Measurements from ENCODE around the gene RETREG2. TPM values are rescaled to one million over a fixed set of nuclear protein-coding genes. Genes with fewer than 3 reads are reported as not detected.

Gene RETREG2
- polyA plus RNA-seq, 2 donors, result 28.4 to 38.6 TPM

DNA sequence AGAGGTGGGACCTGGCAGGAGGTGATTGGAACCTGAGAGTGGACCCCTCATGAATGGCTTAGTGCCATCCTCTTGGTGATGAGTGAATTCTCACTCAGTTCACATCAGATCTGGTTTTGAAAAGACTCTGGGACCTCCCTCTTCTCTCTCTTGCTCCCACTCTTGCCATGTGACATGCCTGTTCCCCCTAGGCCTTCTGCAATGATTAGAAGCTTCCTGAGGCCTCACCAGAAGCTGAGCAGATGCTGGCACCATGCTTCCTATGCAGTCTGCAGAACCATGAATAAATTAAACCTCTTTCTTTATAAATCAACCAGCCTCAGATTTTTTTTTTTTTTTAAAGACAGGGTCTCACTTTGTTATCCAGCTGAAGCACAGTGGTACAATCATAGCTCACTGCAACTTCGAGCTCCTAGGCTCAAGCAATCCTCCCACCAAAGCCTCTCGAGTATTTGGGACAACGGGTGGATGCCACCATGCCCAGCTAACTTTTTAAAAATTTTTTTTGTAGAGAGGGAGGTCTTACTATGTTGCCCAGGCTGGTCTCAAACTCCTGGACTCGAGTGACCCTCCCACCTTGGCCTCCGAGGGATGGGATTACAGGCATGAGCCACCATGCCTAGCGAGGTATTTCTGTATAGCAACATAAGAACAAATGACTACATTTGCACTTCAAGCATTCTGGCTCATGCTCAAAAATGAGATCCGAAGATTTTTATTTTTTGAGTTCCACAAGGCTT is 26.5 kb downstream of the RETREG2 start:
- no peak overlapping the region for H3K27ac ChIP-seq (ENCODE audit: low read depth in 2 of 2, low read length in 1 of 2)
- no peaks in the 10 kb centered on the region for H3K9me3 ChIP-seq (ENCODE audit: control insufficient read depth in 2 of 2, insufficient read depth in 1 of 2, low read depth in 1 of 2, low read length in 1 of 2)
- 92 to 93% methylated on average over 7 of the region's 7 CpGs for WGBS, 2 donors
- no peak overlapping the region for H3K4me3 ChIP-seq (ENCODE audit: low read depth in 1 of 2, low read length in 2 of 2)
- H3K36me3 ChIP-seq (ENCODE audit: control insufficient read depth in 2 of 2, insufficient read depth in 2 of 2, low read length in 1 of 2), result peaks cover 0 to 13% of the 10 kb centered on the region in 2 donors
- H3K4me1 ChIP-seq (ENCODE audit: control insufficient read depth in 2 of 2, insufficient read depth in 2 of 2, low read length in 1 of 2), result peaks cover 0 to 13% of the 10 kb centered on the region in 2 donors
- H3K27me3 ChIP-seq (ENCODE audit: control insufficient read depth in 1 of 2, insufficient read depth in 2 of 2, low read length in 2 of 2), result no peaks in the 10 kb centered on the region

DNA sequence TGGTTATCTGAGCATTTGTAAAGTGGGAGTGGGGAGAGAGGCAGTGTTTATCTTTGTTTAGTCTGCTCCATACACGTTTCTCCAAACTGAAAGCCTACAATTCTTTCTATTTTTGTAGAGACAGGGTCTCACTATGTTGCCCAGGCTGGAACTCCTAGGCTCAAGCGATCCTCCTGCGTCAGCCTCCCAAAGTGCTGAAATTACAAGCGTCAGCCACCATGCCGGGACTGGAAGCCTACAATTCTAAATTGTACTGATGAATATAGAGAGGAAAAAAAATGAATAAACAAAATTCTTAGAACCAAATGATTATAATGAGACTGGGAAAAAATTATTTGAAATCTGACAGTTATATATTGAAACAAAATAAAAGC is 27.1 kb downstream of the RETREG2 start:
- H3K4me1 ChIP-seq (ENCODE audit: control insufficient read depth in 2 of 2, insufficient read depth in 2 of 2, low read length in 1 of 2), result peaks cover 0 to 13% of the 10 kb centered on the region in 2 donors
- no peak overlapping the region for H3K27ac ChIP-seq (ENCODE audit: low read depth in 2 of 2, low read length in 1 of 2)
- no peaks in the 10 kb centered on the region for H3K27me3 ChIP-seq (ENCODE audit: control insufficient read depth in 1 of 2, insufficient read depth in 2 of 2, low read length in 2 of 2)
- 85 to 86% methylated on average over 5 of the region's 5 CpGs for WGBS, 2 donors
- H3K9me3 ChIP-seq (ENCODE audit: control insufficient read depth in 2 of 2, insufficient read depth in 1 of 2, low read depth in 1 of 2, low read length in 1 of 2), result no peaks in the 10 kb centered on the region
- no peak overlapping the region for H3K4me3 ChIP-seq (ENCODE audit: low read depth in 1 of 2, low read length in 2 of 2)
- H3K36me3 ChIP-seq (ENCODE audit: control insufficient read depth in 2 of 2, insufficient read depth in 2 of 2, low read length in 1 of 2), result peaks cover 0 to 17% of the 10 kb centered on the region in 2 donors

DNA sequence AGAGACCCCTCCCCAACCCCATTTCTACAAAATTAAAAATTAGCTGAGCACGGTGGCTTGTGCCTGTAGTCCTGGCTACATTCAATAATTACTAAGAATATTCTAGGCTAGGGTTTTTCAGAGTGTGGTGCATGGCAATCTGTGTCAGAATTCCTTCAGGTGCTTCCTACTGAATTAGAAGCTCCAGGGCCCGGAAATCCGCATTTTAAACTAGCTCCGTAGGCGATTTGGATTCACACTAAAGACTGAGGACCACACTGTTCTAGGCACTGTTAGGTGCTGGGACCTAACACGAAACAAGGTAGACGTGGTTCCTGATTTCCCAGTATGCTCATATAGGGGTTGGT is 27.9 kb downstream of the RETREG2 start:
- 15 to 16% methylated on average over 7 of the region's 7 CpGs for WGBS, 2 donors
- Histone ChIP-seq H3K4me3 (ENCODE audit: low read depth in 1 of 2, low read length in 2 of 2) (peak overlapping the region; percentile 71 to 75), H3K4me1 (ENCODE audit: control insufficient read depth in 2 of 2, insufficient read depth in 2 of 2, low read length in 1 of 2) (peaks cover 0 to 13% of the 10 kb centered on the region in 2 donors), H3K9me3 (ENCODE audit: control insufficient read depth in 2 of 2, insufficient read depth in 1 of 2, low read depth in 1 of 2, low read length in 1 of 2) (no peaks in the 10 kb centered on the region), H3K27ac (ENCODE audit: low read depth in 2 of 2, low read length in 1 of 2) (peak overlapping the region; percentile 98), H3K36me3 (ENCODE audit: control insufficient read depth in 2 of 2, insufficient read depth in 2 of 2, low read length in 1 of 2) (peaks cover 4 to 25% of the 10 kb centered on the region in 2 donors), H3K27me3 (ENCODE audit: control insufficient read depth in 1 of 2, insufficient read depth in 2 of 2, low read length in 2 of 2) (no peaks in the 10 kb centered on the region)

DNA sequence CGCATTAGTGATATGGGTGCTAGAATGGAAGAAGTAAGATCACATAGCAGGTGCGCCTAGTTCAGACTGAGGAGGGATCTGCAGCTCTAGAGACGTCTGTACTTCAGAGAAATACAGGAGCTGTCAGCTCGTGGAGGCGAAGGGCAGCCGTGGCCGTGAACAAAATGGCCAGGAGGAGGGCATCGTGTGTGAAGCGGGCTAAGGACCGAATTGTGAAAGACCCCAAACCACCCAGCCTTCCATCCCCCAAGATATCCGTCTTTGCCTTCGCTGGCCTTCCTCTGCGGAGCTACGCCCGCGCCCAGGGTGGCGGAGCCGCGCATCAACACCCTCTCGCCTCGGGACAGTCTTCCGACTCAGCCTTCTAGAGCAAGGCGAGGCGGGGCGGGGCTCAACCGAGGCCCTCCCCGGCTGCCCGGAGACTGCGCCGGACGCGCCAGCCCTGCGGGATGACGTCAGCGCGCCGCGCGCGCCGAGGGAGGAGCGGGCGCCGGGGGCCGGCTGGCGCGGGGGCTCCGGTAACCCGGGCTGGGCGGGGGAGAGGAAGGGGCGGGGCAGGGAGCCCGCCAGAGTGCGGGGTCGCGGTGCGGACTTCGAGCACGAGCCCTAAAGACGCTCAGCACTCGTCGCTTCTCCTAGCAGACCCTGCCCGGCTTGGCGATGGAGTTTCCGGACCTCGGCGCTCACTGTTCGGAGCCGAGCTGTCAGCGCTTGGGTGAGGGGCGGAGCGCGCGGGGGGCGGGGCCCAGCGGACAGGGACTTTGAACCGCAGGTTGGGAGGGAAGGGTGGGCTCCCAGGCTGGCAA is 28.5 kb downstream of the RETREG2 start, which contains the start of gene ZFAND2B:
ZFAND2B (plus strand) TSS at position 455 of the 806 bp plus-strand sequence; CDS start at position 661, 206 bp downstream.
- Histone ChIP-seq H3K4me3 (ENCODE audit: low read depth in 1 of 2, low read length in 2 of 2) (peak within 1 kb of the TSS; percentile 71 to 75), H3K9me3 (ENCODE audit: control insufficient read depth in 2 of 2, insufficient read depth in 1 of 2, low read depth in 1 of 2, low read length in 1 of 2) (no peaks in the 10 kb centered on the region), H3K36me3 (ENCODE audit: control insufficient read depth in 2 of 2, insufficient read depth in 2 of 2, low read length in 1 of 2) (peaks cover 5 to 27% of the 10 kb centered on the region in 2 donors), H3K27me3 (ENCODE audit: control insufficient read depth in 1 of 2, insufficient read depth in 2 of 2, low read length in 2 of 2) (no peaks in the 10 kb centered on the region), H3K27ac (ENCODE audit: low read depth in 2 of 2, low read length in 1 of 2) (peak within 1 kb of the TSS; percentile 98), H3K4me1 (ENCODE audit: control insufficient read depth in 2 of 2, insufficient read depth in 2 of 2, low read length in 1 of 2) (peaks cover 0 to 13% of the 10 kb centered on the region in 2 donors)
- WGBS, 2 donors, result 0 to 1% methylated on average over 47 to 76 of the region's 76 CpGs

DNA sequence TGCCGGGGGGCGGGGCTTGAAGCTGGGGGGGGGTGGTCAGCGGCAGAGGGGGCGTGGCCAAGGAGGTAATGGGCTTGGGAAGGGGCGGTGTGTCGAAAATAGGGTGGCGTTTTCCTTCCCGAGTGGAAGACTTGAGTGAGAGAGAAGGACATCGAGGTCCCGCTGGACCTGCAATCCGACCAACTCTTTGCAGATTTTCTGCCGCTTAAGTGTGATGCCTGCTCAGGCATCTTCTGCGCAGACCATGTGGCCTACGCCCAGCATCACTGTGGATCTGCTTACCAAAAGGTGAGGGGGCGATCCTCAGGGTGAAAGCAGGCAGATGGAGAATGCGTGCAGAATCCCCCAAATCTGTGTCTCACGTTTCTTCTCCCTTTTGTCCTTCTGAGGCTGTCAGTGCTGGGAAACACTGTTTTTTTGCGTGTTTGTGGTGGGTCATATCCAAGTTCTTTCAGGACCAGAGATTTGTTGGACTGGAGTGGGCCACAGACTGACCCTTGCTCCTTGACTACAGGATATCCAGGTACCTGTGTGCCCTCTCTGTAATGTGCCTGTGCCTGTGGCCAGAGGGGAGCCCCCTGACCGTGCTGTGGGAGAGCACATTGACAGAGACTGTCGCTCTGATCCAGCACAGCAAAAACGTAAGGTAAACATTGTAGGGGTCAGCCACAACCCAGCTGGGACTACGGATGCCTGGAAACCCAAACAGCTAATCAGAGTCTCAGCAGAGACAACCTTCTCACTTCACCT is 29.2 kb downstream of the RETREG2 start:
- 10 to 15% methylated on average over 21 to 22 of the region's 22 CpGs for WGBS, 2 donors
- peak overlapping the region; percentile 98 for H3K27ac ChIP-seq (ENCODE audit: low read depth in 2 of 2, low read length in 1 of 2)
- peak overlapping the region; percentile 71 to 75 for H3K4me3 ChIP-seq (ENCODE audit: low read depth in 1 of 2, low read length in 2 of 2)
- peaks cover 5 to 29% of the 10 kb centered on the region in 2 donors for H3K36me3 ChIP-seq (ENCODE audit: control insufficient read depth in 2 of 2, insufficient read depth in 2 of 2, low read length in 1 of 2)
- peaks cover 0 to 13% of the 10 kb centered on the region in 2 donors for H3K4me1 ChIP-seq (ENCODE audit: control insufficient read depth in 2 of 2, insufficient read depth in 2 of 2, low read length in 1 of 2)
- H3K9me3 ChIP-seq (ENCODE audit: control insufficient read depth in 2 of 2, insufficient read depth in 1 of 2, low read depth in 1 of 2, low read length in 1 of 2), result no peaks in the 10 kb centered on the region
- H3K27me3 ChIP-seq (ENCODE audit: control insufficient read depth in 1 of 2, insufficient read depth in 2 of 2, low read length in 2 of 2), result no peaks in the 10 kb centered on the region

DNA sequence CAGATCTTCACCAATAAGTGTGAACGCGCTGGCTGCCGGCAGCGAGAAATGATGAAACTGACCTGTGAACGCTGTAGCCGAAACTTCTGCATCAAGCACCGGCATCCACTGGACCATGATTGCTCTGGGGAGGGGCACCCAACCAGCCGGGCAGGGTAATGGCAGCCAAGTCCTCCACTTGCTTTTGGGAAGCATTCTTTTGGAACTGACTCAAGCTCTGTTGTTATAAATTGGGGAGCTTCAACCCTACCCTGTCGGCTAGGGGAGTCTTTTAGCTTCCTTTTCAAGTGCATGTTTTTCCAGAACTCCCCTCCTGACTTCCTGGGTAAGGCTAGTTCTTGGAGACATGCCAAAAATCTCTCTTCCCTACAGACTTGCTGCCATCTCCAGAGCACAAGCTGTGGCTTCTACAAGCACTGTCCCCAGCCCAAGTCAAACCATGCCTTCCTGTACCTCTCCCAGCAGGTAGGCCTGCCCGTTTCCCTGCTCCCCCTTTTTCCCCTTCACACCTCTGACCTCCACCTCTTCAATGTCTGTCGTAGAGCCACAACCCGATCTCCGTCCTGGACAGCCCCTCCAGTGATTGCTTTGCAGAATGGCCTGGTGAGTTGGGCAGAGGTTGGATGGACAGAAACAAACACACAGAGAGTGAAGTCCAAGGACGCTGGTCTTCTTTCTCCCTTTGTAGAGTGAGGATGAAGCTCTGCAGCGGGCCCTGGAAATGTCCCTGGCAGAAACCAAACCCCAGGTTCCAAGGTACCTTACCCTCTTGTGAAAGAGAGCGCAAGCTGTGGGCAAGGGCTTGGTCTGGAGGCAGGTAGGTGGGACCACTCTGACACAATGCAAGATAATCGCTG is 30.0 kb downstream of the RETREG2 start:
- H3K9me3 ChIP-seq (ENCODE audit: control insufficient read depth in 2 of 2, insufficient read depth in 1 of 2, low read depth in 1 of 2, low read length in 1 of 2), result no peaks in the 10 kb centered on the region
- 57 to 71% methylated on average over 17 of the region's 17 CpGs for WGBS, 2 donors
- H3K4me1 ChIP-seq (ENCODE audit: control insufficient read depth in 2 of 2, insufficient read depth in 2 of 2, low read length in 1 of 2), result peaks cover 0 to 13% of the 10 kb centered on the region in 2 donors
- peak overlapping the region; percentile 98 for H3K27ac ChIP-seq (ENCODE audit: low read depth in 2 of 2, low read length in 1 of 2)
- no peaks in the 10 kb centered on the region for H3K27me3 ChIP-seq (ENCODE audit: control insufficient read depth in 1 of 2, insufficient read depth in 2 of 2, low read length in 2 of 2)
- peaks cover 5 to 35% of the 10 kb centered on the region in 2 donors for H3K36me3 ChIP-seq (ENCODE audit: control insufficient read depth in 2 of 2, insufficient read depth in 2 of 2, low read length in 1 of 2)
- peak overlapping the region; percentile 71 to 75 for H3K4me3 ChIP-seq (ENCODE audit: low read depth in 1 of 2, low read length in 2 of 2)

DNA sequence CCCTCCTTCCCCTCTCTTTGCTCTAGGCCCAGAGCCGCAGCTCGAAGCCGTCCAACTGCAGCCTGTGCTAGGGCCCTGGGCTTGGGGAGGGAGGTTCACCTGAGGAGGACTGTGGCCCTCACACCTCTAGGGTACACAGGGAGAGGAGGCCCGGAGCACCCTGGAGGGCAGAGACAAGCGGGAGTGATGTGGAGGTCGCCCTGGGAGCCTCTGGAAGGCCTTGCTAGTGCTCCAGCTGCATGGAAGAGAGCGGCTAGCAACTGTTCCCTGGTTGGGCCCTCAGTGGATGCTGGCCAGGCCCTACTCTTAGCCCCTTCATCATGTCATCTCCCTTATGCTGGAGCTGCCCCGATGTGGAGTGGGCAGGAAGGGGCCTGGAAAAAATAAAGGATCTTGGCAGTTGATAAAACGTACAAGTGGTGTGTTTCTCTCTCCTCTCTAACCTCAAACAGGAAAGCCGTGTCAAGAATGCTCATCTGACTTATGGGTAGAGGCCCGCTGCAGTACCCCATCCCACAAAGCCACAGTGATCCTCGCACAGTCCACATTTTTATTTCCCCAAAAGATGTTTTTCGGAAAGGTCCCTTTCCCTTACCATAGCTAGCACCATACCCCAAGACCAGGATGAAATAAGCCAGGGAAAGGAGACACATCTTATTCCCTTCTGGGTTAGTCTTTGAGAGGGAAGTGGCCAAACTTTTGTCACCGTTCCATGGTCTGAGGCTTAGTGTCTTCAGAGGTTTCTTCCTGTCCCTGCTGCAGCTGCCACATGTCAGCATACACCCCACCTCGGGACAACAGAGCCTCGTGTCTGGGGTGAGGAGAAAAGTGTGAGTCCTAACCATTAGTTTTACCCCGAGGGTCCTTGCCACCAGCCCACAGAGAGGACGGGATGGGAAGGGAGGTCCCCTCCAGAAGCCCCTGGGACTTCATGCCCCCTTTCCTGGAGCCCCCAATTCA is 31.4 kb downstream of the RETREG2 start:
- peaks cover 5 to 42% of the 10 kb centered on the region in 2 donors for H3K36me3 ChIP-seq (ENCODE audit: control insufficient read depth in 2 of 2, insufficient read depth in 2 of 2, low read length in 1 of 2)
- peak overlapping the region; percentile 5 to 57 for H3K27ac ChIP-seq (ENCODE audit: low read depth in 2 of 2, low read length in 1 of 2)
- no peaks in the 10 kb centered on the region for H3K9me3 ChIP-seq (ENCODE audit: control insufficient read depth in 2 of 2, insufficient read depth in 1 of 2, low read depth in 1 of 2, low read length in 1 of 2)
- no peaks in the 10 kb centered on the region for H3K27me3 ChIP-seq (ENCODE audit: control insufficient read depth in 1 of 2, insufficient read depth in 2 of 2, low read length in 2 of 2)
- peaks cover 0 to 13% of the 10 kb centered on the region in 2 donors for H3K4me1 ChIP-seq (ENCODE audit: control insufficient read depth in 2 of 2, insufficient read depth in 2 of 2, low read length in 1 of 2)
- no peak overlapping the region for H3K4me3 ChIP-seq (ENCODE audit: low read depth in 1 of 2, low read length in 2 of 2)
- 78 to 81% methylated on average over 18 of the region's 18 CpGs for WGBS, 2 donors

DNA sequence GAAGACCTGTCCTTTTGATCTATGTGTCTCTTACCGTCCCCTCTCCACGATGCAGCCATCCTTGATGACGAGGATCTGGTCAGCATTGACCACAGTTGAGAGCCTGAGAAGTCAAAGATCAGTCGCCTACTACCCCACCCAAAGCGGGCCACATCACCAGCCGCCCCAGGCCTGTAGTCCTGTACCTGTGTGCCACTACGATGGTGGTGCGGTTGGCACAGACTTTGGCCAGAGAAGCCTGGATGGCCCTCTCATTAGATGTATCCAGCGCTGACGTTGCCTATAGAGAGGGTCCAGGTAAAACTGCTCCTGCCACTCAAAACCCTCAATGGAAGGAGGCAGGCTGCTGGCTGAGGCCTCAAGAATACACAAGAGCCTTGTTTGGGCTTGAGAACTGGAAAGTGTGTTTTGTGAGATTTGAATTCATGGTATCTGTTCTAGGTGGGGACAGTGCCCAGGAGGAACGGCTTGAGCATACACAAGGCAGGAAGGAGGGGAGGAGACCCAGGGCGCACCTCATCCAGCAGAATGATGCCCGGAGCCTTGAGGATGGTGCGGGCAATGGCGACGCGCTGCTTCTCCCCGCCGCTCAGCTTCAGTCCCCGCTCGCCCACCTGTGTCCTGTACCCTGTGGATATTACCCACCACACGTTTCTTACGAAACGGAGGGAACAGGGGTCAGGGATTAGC is 32.3 kb downstream of the RETREG2 start:
- H3K27ac ChIP-seq (ENCODE audit: low read depth in 2 of 2, low read length in 1 of 2), result no peak overlapping the region
- H3K9me3 ChIP-seq (ENCODE audit: control insufficient read depth in 2 of 2, insufficient read depth in 1 of 2, low read depth in 1 of 2, low read length in 1 of 2), result no peaks in the 10 kb centered on the region
- no peaks in the 10 kb centered on the region for H3K27me3 ChIP-seq (ENCODE audit: control insufficient read depth in 1 of 2, insufficient read depth in 2 of 2, low read length in 2 of 2)
- peaks cover 0 to 13% of the 10 kb centered on the region in 2 donors for H3K4me1 ChIP-seq (ENCODE audit: control insufficient read depth in 2 of 2, insufficient read depth in 2 of 2, low read length in 1 of 2)
- H3K36me3 ChIP-seq (ENCODE audit: control insufficient read depth in 2 of 2, insufficient read depth in 2 of 2, low read length in 1 of 2), result peaks cover 5 to 46% of the 10 kb centered on the region in 2 donors
- WGBS, 2 donors, result 93 to 94% methylated on average over 24 of the region's 24 CpGs
- H3K4me3 ChIP-seq (ENCODE audit: low read depth in 1 of 2, low read length in 2 of 2), result no peak overlapping the region
